Left ventricle myocardium inferior (tissue), 1 donor: Measurements from ENCODE around the gene ACTR2. TPM values are rescaled to one million over a fixed set of nuclear protein-coding genes. Genes with fewer than 3 reads are reported as not detected.

Experiments used
- DNase-seq: peaks from one replicate; pipeline ENCODE4 v3.0.0-alpha.2; 2020
- H3K27ac ChIP-seq: fragments of 200-600 bp; replicated peaks from 2 replicates; pipeline ENCODE4 v1.8.0; 2021
- H3K27me3 ChIP-seq: fragments of 200-600 bp; 2 replicates; pipeline ENCODE4 v1.8.0; 2021; ENCODE audit warnings: low read depth
- H3K36me3 ChIP-seq: fragments of 200-600 bp; 2 replicates; pipeline ENCODE4 v1.8.0; 2021
- H3K4me1 ChIP-seq: fragments of 200-600 bp; 2 replicates; pipeline ENCODE4 v1.8.0; 2021
- H3K4me3 ChIP-seq: fragments of 200-600 bp; 2 replicates; pipeline ENCODE4 v1.8.0; 2021; ENCODE audit warnings: mild to moderate bottlenecking, moderate library complexity
- H3K9me3 ChIP-seq: fragments of 200-600 bp; replicated peaks from 2 replicates; pipeline ENCODE4 v1.8.0; 2021
- intact Hi-C: fragments of 100-400 bp; cut with micrococcal nuclease; formaldehyde crosslinking; loops from one replicate; pipeline ENCODE4 v1.11.0; 2022
- total RNA-seq: library from RNA; stranded (reverse); fragmentation: NEBNext Ultra II Directional; extraction: Animal tissue kit (Norgen Biotek cat#: 25700); gene quantifications from one replicate; pipeline ENCODE4 v1.2.1, GENCODE V29; 2021
- TF ChIP-seq, protein P1 (sequence below): fragments of 200-600 bp; IDR thresholded peaks from 2 replicates; pipeline ENCODE4 v1.8.0; 2021; ENCODE audit warnings: antibody characterized with exemption, mild to moderate bottlenecking, borderline replicate concordance
- donor health status: DM: no; HTN: yes; CAD: no; lungs with severe emphysema.

Gene ACTR2
- total RNA-seq, 1 donor from 2014 or later, result 100.0 TPM

GRCh38 chr2:65292106-65292400 lies 64.4 kb downstream of the ACTR2 start:
- Histone ChIP-seq H3K9me3 (no peaks in the 10 kb centered on the region), H3K27me3 (peaks cover 32% of the 10 kb centered on the region), H3K27ac (peak overlapping the region; percentile 44), H3K4me3 (no peak overlapping the region), H3K36me3 (no peaks in the 10 kb centered on the region), H3K4me1 (peaks cover 33% of the 10 kb centered on the region)
- TF ChIP-seq, protein P1, sequence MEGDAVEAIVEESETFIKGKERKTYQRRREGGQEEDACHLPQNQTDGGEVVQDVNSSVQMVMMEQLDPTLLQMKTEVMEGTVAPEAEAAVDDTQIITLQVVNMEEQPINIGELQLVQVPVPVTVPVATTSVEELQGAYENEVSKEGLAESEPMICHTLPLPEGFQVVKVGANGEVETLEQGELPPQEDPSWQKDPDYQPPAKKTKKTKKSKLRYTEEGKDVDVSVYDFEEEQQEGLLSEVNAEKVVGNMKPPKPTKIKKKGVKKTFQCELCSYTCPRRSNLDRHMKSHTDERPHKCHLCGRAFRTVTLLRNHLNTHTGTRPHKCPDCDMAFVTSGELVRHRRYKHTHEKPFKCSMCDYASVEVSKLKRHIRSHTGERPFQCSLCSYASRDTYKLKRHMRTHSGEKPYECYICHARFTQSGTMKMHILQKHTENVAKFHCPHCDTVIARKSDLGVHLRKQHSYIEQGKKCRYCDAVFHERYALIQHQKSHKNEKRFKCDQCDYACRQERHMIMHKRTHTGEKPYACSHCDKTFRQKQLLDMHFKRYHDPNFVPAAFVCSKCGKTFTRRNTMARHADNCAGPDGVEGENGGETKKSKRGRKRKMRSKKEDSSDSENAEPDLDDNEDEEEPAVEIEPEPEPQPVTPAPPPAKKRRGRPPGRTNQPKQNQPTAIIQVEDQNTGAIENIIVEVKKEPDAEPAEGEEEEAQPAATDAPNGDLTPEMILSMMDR, result no peak
- DNase-seq, result no peak
- intact Hi-C loops, result no loop called here

DNA sequence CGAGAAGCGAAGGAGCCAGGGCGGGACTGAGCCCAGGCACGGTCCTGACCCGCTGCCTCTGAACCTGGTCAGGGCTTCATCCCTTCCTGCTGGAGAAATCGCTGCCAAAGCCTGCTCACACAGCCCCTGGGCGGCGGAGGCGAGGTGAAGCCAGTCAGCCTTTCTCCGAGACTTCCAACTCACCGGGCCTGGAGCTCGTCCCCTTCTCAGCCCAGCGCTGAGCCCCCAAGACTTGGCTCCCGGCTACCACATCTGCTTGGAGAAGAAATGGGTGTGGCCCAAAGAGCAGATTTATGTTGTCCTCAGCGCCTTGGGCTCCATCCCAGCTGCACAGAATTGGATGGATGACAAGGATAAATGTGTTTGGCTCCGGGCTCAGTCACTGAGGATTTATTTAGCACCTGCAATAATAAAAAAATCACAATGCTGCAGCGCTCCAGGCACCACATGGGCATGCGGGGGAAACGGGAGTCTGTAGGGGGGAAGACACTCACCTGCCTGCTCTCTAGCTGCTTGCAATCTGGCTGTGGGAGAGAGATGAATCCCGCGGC lies 64.9 kb downstream of the ACTR2 start:
- peak overlapping the region; percentile 44 for H3K27ac ChIP-seq
- no peaks in the 10 kb centered on the region for H3K36me3 ChIP-seq
- no peaks in the 10 kb centered on the region for H3K9me3 ChIP-seq
- DNase-seq, result peak; percentile 35
- peak overlapping the region; percentile 9 for H3K4me3 ChIP-seq
- H3K4me1 ChIP-seq, result peaks cover 33% of the 10 kb centered on the region
- H3K27me3 ChIP-seq, result peaks cover 30% of the 10 kb centered on the region
- intact Hi-C loops, result no loop called here
- TF ChIP-seq, protein P1, result no peak

DNA sequence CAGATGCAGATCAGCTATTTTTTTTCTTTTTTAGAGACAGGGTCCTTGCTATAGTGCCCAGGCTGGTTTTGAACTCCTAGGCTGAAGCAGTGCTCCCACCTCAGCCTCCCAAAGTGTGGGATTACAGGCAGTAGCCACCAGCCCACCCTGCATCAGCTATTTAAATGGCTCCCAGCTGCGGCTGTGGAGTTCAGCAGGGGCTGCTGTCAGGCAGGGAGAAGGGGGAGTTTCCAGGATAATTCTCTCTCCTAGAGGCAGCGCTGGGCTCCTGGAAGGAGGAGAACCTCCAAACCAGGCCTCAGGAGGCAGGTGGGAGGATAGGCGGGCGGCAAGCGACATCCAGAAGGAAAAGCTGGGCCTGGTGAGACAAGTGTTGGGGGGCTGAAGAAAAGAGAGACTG lies 65.7 kb downstream of the ACTR2 start:
- Histone ChIP-seq H3K4me1 (peaks cover 33% of the 10 kb centered on the region), H3K4me3 (no peak overlapping the region), H3K27ac (peak overlapping the region; percentile 49), H3K27me3 (peaks cover 21% of the 10 kb centered on the region), H3K9me3 (no peaks in the 10 kb centered on the region), H3K36me3 (no peaks in the 10 kb centered on the region)
- TF ChIP-seq, protein P1, result no peak
- DNase-seq, result no peak
- intact Hi-C loops, result no loop called here

GRCh38 chr2:65294136-65294535 lies 66.5 kb downstream of the ACTR2 start:
- TF ChIP-seq, protein P1, result no peak
- intact Hi-C loops, result no loop called here
- Histone ChIP-seq H3K4me3 (no peak overlapping the region), H3K9me3 (no peaks in the 10 kb centered on the region), H3K36me3 (no peaks in the 10 kb centered on the region), H3K4me1 (peaks cover 35% of the 10 kb centered on the region), H3K27ac (peak overlapping the region; percentile 49), H3K27me3 (peaks cover 21% of the 10 kb centered on the region)
- no peak for DNase-seq

GRCh38 chr2:65294701-65295100 lies 67.1 kb downstream of the ACTR2 start:
- TF ChIP-seq, protein P1, result no peak
- no peak for DNase-seq
- H3K4me3 ChIP-seq, result no peak overlapping the region
- intact Hi-C loops, result no loop called here
- H3K27me3 ChIP-seq, result peaks cover 21% of the 10 kb centered on the region
- H3K4me1 ChIP-seq, result peaks cover 40% of the 10 kb centered on the region
- H3K9me3 ChIP-seq, result no peaks in the 10 kb centered on the region
- peak overlapping the region; percentile 49 for H3K27ac ChIP-seq
- no peaks in the 10 kb centered on the region for H3K36me3 ChIP-seq

- Histone ChIP-seq H3K4me1 (peaks cover 58% of the 10 kb centered on the region), H3K27me3 (peaks cover 21% of the 10 kb centered on the region), H3K27ac (no peak overlapping the region), H3K9me3 (no peaks in the 10 kb centered on the region), H3K4me3 (no peak overlapping the region), H3K36me3 (no peaks in the 10 kb centered on the region)
- intact Hi-C loops, result no loop called here
- no peak for DNase-seq
- TF ChIP-seq, protein P1, result no peak
These were observed 69.3 kb downstream of the ACTR2 start for GRCh38 chr2:65296971-65297370.
